GM19328 (cell line): ENCODE measurements around the gene TRPC4AP.
"Not testable (repeated sequence)": the region's sequence is repeated elsewhere in the genome, so short reads cannot be mapped to it uniquely, and the experiment has no call there.

Source experiments
- ATAC-seq: cut with Tn5 transposase; IDR thresholded peaks from one replicate; pipeline ENCODE4 v1.9.1; 2021; ENCODE audit warnings: mild to moderate bottlenecking, moderate library complexity; ENCODE audit not compliant: unreplicated experiment

The TRPC4AP gene

DNA sequence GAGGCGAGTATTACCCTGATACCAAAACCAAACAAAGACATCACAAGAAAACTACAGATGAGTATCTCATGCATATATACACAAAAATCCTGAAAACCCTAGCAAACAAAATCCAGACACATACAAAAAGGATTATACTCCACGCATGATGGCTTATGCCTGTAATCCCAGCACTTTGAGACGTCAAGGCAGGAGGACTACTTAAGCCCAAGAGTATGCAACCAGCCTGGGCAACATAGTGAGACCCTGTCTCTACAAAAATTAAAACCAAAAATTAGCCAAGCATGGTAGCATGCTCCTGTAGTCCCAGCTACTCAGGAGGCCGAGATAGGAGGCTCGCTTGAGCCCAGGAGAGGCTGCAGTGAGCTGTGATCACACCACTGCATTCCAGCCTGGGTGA is 32.4 kb downstream of the TRPC4AP start:
- no peak for ATAC-seq

DNA sequence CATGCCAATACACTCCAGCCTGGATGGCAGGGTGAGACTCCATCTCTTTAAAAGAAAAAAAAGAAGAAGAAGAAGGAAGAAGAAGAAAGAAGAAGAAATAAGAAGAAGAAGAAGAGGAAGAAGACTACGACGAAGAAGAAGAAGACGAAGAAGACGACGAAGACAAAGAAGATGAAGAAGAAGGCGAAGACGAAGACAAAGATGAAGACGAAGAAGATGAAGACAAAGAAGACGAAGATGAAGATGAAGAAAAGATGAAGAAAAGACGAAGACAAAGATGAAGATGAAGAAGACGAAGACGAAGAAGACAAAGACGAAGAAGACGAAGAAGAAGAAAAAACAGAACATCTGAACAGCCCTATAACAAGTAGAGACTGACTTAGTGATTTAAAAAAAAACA is 33.0 kb downstream of the TRPC4AP start:
- ATAC-seq = no peak

DNA sequence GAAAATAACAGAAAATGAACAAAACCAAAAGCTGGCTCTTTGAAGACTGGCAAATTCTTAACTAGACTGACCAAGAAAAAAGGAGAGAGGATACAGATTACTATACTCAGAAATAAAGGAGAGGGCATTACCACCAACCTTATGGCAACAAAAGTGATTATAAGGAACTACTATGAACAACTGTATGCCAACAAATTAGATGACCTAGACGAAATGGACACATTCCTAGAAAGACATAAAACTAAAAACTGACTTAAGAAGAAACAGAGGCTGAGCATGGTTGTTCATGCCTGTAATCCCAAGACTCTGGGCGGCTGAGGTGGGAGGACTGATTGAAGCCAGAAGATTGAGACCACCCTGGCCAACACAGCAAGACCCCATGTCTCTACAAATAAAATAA is 33.5 kb downstream of the TRPC4AP start:
- ATAC-seq = no peak

DNA sequence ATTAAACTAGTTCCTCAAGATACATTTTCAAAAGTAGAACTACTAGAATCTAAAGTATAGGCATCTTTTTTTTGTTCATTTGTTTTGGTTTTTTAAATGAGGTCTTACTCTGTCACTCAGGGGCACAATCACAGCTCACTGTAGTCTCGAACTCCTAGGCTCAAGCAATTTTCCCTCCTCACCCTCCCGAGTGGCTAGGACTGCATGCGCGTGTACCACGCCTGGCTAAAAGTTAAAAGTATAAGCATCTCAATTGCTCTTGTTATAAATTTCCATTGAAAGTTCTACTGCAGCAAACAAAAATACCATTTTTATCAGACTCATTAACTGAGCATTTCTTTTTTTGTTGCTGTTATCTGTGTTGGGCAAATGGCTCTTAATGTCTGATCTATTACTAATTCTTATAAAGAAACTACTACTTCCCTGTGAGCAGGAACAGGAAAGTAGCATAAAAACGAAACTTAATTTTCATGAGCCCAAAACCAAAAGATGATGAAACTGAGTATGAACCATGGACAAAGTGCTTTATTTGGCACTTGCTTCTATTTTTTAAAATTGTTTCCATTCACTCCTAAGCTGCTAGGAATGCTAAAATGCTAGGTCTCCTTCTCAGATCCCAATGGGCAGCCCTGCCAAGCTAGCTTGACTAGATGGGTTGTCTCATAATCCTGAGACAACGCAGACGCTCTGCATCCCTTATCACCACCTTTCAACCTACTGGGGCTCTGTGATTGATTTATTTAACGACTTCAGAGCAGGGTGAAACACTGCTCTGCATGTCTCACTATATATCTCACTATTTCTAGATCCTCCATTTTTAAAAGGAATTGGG is 36.9 kb downstream of the TRPC4AP start:
- no peak for ATAC-seq

DNA sequence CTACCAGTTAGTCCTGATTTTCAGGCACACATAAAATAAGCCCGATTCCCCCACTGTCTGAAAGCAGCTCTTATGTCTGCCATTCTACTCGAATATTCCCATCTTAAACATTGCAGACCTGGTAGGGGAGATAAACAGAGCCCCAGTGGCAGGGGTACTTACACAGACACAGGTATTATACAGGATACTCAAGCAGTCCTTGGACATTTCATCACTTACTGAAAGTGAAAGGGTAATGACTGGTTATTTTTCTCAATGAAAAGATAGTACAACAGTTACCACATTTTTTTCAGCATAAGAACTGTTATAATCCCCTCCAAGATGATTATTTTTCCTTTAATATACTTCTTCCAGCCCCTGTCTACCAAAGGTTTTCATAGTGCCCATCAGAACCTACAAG is 37.8 kb downstream of the TRPC4AP start:
- ATAC-seq = no peak

GRCh38 chr20:35052616-35053015 is 40.0 kb downstream of the TRPC4AP start:
- not testable (repeated sequence) for ATAC-seq

GRCh38 chr20:35049776-35050352 is 42.7 kb downstream of the TRPC4AP start:
- no peak for ATAC-seq

DNA sequence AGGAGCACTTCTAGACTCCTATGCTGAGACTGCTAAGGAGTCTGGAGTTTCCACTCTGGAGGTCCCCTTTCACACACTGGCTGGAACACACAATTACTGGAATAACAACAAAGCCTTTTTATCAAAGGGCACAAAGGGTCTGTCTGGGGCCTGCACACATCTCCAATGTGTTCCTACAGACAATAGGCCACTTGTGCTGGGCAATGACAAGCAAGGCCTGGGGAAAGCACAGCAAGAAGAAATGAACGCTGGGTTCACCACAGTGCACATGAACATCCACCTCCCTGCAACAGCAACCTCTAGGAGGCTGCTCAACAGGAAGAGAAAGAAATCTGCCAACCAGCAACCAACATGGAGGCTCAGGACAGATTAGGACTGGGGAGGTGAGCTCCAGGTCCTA is 43.9 kb downstream of the TRPC4AP start:
- ATAC-seq = no peak

DNA sequence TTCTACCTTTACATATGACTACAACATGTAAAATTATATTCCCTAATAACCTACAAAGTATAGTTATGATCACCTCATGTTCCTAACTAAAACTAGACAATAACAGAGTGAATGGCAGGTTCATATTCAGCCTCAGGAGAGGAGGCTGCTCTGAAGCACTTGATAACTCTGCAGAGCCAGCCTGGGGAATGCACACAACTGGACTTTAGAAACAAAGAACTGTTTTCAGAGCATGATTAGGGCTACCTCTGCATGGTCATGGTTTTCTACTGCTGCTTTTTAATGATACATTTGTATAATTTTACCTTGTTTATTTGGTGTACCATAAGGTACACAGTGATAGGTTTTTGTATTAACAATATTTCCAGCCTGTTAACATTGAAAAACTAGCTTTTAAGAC is 50.3 kb downstream of the TRPC4AP start:
- ATAC-seq = no peak

GRCh38 chr20:35040646-35041045 is 52.0 kb downstream of the TRPC4AP start:
- ATAC-seq = no peak

DNA sequence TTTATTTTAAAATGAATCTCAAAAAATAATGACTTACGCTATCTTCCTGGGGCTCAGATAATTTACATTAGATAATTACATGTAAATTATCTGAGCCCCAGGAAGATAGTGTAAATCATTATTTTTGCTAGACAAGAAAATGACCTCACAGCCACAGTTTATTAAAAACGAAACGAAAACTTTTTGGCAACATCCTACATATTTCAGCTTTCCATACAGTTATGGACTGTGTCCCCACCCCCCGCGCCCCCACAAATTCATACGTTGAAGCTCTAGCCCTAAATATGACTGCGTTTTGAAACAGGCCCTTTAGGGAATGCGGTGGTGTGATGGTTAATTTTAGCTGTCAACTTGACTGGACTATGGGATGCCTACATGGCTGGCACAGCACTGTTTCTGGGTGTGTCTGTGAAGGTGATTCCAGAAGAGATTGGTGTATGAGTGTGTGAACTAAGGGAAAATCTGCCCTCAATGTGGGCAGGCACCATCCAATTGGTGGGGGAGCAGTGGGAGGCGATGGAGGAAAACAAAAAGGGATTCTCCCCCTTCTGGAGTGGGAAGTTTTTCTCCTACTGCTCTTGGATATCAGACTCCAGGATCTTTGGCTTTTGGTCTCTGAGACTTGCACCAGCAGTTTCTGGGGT is 52.6 kb downstream of the TRPC4AP start:
- no peak for ATAC-seq

DNA sequence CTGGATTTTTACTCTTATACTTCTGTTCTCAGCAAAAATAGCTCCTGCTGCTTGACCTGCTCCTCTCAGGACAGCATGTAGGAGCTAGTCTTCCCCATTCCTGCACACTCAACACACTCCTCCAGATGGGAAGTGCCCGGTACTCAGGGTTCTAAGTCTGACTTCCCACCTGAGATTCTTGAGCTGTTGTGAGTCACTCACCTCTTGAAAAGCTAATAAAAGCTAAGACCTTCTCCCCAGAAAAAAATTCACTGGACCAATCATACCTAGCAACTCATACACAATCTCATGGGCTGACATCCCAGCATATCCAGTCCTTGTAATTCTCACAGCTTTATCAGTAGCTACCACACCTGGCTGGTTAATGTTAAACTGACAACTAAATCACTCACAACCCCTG is 53.5 kb downstream of the TRPC4AP start:
- no peak for ATAC-seq

DNA sequence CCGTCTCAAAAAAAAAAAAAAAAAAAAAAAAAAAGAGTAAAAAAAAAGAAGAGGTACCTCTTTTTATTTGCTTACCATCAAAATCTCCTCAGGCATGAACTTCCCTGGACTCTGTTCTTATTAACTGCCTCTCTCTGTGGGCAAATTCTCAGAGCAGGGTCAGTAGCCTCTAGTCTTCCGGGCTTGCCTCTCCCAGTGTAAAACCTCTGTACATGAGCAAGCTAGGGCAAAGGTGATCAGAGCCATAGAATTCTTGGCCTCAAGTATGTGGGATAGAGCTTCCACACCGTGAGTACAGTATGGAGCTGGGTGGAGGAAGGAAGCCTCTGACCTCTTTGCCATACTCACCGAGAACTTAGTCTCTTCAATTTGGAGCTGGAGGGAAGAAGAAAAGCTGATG is 58.5 kb downstream of the TRPC4AP start:
- ATAC-seq = no peak

DNA sequence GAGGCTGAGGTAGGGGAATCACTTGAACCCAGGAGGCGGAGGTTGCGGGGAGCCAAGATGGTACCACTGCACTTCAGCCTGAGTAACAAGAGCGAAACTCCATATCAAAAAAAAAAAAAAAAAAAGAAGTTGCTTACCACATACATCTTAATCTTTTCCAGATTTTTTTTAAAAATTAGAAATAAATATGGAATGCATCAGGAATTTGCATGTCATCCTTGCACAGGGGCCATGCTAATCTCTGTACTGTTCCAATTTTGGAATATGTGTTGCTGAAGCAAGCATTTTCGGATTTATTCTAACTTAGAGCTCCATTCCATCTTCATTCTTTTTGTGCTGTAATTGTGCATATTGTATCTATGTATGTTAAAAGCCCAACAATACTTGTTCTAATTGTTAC is 62.5 kb downstream of the TRPC4AP start:
- ATAC-seq = no peak

DNA sequence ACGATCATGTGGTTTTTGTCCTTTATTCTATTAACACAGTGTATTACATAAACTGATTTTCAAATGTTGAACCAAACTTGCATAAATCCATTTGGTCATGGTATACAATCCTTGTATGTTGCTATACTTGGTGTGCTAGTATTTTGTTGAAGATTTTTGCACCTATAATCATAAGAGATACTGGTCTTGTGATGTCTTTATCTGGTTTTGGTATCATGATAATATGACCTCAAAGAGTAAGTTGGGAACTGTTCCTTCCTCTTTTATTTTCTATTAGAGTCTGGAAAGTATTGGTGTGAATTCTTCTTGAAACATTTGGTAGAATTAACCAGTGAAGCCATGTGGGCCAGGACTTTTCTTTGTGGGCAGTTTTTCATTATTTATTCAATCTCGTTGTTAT is 65.3 kb downstream of the TRPC4AP start:
- ATAC-seq = no peak

DNA sequence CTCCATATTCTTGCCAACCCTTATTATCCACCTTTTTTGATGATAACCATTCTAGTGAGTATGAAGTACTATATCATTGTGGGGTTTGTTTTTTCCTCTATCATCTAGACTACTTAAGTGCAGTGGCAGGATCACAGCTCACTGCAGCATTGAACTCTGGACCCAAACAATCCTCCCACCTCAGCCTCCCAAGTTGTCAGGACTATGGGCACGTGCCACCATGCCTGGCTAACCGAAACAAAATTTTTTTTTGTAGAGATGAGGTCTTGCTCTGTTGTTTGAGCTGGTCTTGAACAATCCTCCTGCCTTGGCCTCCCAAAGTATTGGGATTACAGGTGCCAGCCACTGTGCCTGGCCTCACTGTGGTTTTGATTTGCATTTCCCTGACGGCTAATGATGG is 67.5 kb downstream of the TRPC4AP start:
- no peak for ATAC-seq

DNA sequence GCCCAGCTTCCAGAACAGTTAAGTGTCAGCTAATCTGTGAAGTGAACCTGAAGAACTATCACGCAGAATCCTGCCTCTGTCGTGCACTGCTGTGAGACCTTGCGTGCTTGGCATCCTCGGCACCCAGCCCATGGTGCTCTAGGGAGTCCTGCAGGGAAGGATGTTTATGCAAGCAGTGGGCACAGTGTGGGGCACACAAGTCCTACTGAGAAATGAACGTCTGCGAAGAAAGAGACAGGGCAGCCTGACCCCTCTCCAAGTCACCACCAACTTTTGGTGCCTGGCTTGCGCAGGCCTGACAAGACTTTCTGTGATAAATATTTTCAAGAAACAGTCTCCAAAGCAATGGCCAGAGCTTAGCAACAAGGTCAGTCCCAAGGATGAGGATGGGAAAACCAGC is 69.0 kb downstream of the TRPC4AP start:
- no peak for ATAC-seq

- ATAC-seq = no peak
These were observed 70.8 kb downstream of the TRPC4AP start for GRCh38 chr20:35021831-35022230.

- no peak for ATAC-seq
These were observed 71.5 kb downstream of the TRPC4AP start for GRCh38 chr20:35021063-35021462.

DNA sequence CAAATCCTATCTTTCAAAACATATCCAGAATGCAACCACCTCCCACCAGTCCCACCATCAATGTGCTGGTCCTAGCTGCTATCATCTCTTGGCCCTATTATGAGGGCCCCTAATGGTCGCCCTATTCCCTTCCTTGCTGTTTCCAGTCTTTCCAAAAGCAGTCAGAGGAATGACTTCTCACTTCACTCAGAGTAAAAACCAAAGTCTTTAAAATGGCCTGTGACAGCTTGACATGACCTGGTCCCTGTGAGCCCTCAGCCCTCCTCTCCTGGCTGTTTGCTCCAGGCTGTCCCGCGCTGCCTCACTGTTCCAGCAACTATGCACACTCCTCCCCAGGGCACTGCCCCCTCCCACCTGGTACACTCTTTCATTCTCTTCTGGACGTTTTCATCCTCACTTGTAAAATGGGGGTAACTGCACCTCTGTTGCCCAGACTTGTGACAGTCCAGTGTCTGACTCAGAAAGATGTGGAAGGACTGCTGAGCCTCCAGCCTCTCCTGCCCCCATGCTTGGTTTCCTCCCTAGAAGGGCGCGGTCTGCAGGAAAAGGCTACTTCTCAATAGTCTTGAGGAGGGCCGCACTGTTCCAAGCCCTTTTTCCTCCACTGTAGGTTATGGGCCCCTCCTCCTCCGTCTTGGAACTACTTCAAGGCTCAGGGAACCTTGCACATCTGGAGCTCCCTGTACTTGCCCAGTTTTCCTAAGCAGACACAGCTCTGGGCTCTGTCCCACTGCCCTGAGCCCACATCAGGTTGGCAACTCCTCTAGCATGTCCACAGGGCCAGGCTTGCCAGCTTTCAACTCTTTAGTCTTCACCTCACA is 72.3 kb downstream of the TRPC4AP start:
- ATAC-seq = no peak

DNA sequence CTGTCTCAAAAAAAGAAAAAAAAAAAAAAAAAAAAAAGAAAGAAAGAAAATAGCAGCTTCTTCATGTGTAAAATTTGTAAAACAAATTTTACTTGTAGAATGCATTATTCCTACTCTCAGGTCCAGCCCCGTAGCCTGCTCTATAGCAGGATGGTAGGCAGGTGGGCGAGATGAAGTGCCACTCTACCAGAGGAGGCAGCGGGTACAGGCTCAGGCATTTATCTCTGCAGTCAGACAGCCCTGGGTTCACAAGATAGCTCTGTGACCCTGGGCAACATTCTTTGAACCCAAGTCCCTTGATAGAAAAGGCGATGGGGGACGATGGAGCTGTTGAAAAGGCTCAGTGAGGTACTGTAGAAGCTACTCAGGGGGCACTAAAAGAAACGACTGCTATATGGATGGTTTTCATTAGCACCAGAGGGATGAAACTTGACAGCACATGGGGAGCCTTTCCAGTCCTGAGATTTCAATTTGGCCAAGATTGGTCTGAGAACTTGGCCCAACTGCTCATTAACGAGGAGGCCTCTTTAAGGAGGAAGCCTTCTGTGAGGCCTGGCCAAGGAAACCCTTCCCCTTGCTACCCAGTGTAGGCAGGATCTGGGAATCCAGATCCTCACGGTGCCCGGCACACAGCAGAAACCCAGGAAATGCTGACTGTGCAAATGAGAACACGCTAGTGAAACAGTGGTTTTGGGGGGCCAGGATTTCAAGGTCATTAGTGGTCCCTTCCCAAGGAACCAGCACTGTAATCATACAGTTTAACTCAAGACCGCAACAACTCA is 73.8 kb downstream of the TRPC4AP start:
- ATAC-seq = no peak
